HEK293 (cell line): ENCODE measurements around the gene SLC24A5.

Experiments used
- KLF7 ChIP-seq: fragments of 450-650 bp; formaldehyde crosslinking; IDR thresholded peaks from 2 replicates; pipeline ENCODE4 v1.5.1; 2016; ENCODE audit warnings: missing biosample characterization, missing genetic modification characterization, borderline replicate concordance
- PBX3 ChIP-seq: sonication (generic); formaldehyde crosslinking; IDR thresholded peaks from 2 replicates; pipeline ENCODE4 v1.8.1; 2022; ENCODE audit warnings: mild to moderate bottlenecking, moderate library complexity, missing genetic modification reagents
- ZNF223 ChIP-seq: fragments of 450-650 bp; formaldehyde crosslinking; IDR thresholded peaks from 2 replicates; pipeline ENCODE4 v1.5.1; 2016; ENCODE audit warnings: missing biosample characterization, missing genetic modification characterization

- no peak for TF ChIP-seq KLF7 (tag by site-specific recombination)
- TF ChIP-seq PBX3 (CRISPR knock-in tag): no peak
- no peak for TF ChIP-seq ZNF223 (tag by site-specific recombination)
Measured at GRCh38 chr15:48177766-48178647, 57.2 kb downstream of the SLC24A5 start, which contains the start of gene MYEF2.
